ENCODE measurements around the gene CABYR.

- no peak for TF ChIP-seq CTCF (IDR thresholded peaks at IDR 0.05)
- no peak for TF ChIP-seq POLR2AphosphoS5 (IDR thresholded peaks at IDR 0.05)
Observed at GRCh38 chr18:24112464-24112863, 26.4 kb upstream of the CABYR start.

Measured in stomach (tissue), 4 donors.